Measurements from ENCODE around the gene TRIM54.
A peak's percentile ranks its signal among the peaks of the same experiment; 100 is the strongest.

DNA sequence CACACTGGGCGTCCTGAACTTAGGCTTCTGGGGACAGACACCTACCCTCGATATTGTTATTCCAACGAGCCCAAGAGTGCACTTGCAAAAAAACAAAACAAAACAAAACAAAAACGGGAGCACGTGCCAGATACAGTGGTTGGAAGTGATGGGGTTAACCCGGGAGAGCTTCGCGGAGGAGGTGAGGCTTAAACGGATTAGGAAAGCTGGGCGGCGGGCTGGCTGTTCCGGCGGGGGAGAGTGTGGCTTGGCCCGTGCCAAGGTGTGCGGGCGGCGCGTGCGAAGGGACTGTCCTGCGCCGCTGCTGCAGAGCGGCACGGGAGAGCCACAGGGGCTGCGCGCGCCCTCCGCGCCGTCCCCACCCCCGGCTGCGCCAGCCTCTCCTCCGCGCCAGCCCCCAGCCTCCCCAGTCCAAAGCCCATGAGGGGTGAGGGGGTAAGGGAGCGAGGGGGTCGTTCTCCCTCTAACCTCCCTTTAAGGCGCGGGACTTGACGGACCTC is 17.9 kb upstream of the TRIM54 start:
- TF ChIP-seq SUZ12 (IDR thresholded peaks at IDR 0.05; ENCODE audit: extremely low read depth, insufficient read depth, insufficient read length) (peak; percentile 38), ZNF274 (IDR thresholded peaks at IDR 0.05; ENCODE audit: low read depth, low read length) (no peak)

Data from NT2/D1 (cell line).